ENCODE results near the gene ASB18.
"Not testable (repeated sequence)": the region's sequence is repeated elsewhere in the genome, so short reads cannot be mapped to it uniquely, and the experiment has no call there.

The ASB18 gene

DNA sequence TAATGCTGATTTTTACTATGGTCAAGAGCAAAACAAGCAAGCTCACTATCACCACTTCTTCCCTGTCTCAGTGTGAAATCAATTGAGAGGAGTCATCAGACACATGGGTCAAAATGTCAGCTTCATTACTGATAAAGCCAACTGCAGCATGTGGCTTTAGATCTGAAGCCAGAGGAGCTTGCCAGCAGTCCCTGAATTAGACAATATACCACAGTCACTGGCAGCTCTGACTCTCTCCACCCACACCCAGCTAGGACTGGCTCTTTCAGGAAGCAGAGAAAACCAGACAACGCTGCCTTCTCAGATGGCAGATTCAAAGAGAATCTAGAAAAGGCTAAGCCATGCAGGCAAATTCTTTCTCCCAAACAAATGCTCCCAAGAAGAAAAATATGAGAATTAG lies 20.0 kb upstream of the ASB18 start:
- DNase-seq = no peak

DNA sequence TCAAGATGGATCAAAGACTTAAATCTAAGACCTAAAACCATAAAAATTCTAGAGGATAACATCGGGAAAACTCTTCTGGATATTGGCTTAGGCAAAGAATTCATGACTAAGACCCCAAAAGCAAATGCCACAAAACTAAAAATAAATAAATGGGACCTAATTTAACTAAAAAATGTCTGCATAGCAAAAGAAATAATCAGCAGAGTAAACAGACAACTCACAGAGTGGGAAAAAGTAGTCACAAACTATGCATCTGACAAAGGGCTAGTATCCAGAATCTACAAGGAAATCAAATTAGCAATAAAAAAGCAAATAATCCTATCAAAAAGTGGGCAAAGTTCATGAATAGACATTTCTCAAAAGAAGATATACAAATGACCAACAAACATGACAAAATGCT lies 18.2 kb upstream of the ASB18 start:
- no peak for DNase-seq

DNA sequence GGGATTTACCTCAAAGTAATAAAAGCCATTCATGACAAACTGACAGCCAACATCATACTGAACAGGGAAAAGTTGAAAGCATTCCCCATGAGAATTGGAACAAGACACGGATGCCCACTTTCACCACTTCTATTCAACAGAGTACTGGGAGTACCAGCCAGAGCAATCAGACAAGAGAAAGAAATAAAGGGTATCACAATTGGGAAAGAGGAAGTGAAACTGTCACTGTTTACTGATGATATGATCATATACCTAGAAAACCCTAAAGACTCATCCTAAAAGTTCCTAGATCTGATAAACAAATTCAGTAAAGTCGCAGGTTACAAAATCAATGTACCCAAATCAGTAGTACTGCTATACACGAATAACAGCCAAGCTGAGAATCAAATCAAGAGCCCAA lies 17.2 kb upstream of the ASB18 start:
- DNase-seq = no peak

DNA sequence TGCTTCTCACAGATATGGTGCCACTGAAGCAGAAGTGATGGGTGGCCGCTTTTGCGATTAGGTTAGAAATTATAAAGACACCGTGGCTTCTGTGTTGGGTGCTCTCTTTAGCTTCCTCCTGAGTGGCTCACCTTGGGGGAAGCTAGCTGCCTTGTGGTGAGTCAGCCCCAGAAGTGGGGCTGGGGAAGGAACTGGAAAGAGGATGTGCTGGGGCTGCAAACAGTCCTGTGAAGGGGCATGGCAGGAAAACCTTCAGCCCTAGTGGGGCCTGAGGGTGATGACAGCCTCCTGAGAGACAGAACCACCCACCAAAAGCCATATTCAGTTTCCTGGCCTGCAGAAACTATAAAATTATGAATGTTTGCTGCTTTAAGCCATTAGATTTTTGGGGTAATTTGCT lies 8.9 kb upstream of the ASB18 start:
- DNase-seq = no peak

DNA sequence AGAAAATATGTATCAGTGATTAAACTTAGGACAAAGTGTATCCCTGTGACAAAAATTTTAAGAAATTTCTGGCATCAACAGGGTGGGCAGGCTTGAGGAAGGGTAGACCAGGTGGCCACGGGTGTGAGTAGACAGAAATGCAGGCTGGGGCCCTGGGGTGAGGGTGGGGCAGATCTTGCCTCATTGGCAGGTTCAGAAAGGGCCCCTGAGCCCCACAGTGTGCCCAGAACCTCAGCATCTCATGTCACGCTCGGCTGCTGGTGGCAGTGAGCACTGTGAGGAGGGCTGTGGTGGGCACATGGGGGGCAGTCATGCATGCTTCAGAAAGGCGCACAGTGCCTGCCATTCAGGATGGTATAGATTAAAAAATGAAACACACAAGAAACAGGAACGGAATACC lies 7.6 kb upstream of the ASB18 start:
- no peak for DNase-seq

DNA sequence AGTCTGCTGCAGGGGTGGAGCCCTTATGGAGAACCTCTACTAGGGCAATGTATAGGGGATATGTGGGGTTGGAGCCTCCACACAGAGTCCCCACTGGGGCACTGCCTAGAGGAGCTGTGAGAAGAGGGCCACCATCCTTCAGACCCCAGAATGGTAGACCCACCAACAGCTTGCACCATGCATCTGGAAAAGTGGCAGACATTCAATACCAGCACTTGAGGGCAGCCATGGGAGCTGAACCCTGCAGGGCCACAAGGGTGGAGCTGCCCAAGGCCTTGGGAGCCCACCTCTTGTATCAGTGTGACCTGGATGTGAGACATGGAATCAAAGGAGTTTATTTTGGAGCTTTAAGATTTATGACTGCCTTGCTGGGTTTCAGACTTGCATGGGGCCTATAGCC lies 5.7 kb upstream of the ASB18 start:
- DNase-seq = not testable (repeated sequence)

DNA sequence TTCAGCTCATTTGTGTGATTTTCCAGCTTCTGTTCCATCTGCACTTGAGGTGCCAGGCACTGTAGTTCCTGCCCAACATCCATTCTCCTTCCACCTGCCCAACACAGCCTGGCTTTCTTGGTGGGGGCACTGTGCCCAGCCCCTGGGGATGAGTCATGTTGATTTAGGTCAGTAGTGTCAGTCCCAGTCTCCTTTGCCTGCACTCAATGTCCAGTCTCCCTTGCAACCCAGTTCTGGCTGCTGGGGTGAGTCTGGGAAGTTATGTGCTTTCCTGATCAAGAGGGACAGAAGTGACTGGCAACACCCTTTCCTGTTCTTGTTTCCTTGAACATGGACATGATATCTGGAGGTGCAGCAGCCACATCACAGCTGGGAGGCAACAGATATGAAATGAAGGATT lies 1.5 kb upstream of the ASB18 start:
- no peak for DNase-seq

DNA sequence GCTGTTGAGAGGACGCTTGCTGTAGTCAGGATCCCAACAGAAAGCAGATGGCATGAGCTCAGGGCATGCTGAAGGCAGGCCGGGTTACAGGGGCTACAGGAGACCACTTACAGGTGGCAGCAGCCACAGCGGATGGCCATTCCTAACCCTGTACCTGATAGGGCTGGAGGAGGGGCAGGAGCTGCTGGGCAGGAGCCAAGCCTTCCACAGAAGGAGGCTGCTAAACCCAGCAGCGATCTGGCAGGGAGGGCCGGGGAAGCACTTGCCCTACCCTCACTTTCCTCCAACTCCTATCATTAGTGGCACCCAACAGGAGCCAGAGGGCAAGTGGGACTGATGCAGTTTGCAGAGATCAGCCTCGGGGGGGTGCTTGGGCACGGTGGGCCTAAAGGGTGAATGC lies 2.0 kb downstream of the ASB18 start:
- DNase-seq = no peak

DNA sequence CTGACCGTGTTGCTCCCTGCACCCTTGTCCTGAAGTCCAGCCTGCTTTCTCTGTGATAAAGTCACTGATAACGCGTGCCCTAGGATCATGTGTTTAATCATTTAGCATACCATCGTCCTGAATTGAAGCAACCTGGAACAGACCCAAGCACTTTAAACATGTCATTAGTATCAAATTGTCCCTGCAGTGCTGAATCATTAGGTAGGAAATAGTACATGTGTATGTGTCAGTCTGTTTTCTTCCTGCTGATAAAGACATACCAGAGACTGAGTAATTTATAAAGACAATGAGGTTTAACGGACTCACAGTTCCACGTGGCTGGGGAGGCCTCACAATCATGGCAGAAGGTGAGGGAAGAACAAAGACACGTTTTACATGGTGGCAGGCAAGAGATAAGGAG lies 2.8 kb downstream of the ASB18 start:
- no peak for DNase-seq

DNA sequence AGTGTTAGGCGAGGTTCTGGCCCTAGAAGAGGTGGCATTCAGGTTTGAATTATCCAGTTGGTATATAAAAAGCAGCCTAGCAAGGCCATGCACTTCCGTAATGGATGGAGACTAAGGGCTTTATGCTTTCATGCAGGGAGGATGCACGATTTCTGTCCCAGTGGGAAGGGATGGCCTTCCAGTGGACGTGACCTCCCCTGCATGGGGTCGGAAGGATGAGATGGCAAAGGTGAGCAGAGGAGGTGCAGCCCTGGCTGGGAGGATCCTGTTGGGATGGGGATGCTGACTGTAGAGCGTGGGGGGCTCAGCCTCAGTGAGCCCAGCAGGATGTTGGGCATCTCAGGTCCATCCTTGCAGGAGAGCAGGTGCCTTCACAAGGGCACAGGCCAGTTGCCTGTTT lies 4.8 kb downstream of the ASB18 start:
- DNase-seq = no peak

DNA sequence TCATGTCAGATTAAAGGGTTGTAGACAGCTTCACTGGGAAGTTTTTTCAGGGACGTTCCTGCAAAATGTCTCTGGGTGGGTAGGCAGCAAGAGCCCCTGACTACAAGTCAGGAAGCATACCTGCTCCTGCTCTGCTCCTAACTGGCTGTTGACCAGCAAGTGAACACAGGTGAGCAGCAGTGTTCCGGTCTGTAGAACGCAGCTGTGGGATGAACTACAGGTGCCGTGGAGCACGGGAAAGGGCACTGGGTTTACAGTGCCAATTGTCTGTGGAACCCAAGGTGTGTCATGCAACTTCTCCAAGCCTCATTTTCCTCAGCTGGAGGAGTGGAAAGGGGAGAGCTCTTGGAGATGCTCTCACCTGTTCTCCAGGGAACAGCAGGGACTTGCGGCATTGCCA lies 6.6 kb downstream of the ASB18 start:
- DNase-seq = no peak

DNA sequence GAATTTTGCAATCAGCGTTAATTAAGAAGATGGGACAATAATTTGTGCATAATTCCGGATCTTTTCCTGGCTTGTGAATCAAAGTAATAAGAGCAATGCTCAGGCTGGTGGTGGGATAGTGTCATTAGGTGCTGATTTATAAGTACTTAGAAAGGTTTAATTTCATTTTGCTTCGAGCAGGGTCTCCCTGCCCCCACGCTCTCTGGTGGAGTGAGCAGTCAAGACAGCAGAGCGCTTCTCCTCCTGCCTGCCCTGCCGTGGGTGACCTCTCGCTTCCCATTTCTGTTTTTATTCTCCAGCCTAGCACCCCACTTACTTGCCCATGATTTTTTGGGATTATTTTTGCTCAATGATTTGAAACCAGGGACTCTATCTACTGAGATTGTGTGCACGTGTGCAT lies 7.1 kb downstream of the ASB18 start:
- no peak for DNase-seq

DNA sequence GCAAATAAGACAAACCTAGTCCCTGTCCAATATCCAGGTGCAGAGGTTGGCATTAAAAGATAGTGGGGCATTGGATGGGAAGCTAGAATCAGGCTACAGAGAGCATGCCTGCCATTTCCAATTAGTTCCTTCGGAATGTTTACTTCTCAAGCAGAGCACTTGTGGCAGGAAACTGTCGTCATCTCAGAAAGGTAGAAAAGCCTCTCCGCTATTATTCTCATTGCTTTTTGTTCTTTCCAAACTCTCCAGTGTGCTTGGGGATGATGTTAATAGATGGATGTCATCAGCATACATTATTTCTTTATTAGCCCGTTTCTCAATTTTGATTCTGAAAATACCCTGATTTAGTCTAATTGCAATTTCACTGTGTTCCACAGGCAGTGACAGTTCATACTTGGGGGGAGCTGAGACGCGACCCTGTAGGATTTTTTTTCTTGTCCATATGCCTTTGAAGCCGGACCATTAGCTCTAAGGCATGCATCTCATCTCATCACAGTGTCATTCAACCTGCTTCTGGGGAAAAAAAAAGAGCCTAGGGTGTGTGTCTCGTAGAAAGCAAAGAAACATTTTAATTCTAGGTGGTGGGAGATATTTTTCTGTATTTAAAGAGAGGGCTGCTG lies 7.7 kb downstream of the ASB18 start:
- no peak for DNase-seq

DNA sequence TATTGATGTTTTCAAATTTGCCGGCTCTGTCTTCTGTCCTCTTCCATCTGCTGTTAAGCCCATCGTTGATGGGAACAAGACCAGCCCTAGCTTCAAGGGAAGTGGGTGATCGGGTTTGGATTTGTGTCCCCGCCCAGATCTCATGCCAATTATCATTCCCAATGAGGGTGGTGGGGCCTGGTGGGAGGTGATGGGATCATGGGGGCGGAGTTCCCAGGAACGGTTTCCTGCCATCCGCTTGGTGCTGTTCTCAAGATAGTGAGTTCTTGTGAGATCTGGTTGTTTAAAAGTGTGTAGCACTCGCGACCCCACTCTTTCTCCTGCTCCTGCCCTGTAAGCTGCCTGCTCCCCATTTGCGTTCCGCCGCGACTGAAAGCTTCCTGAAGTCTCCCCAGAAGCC lies 9.5 kb downstream of the ASB18 start:
- DNase-seq = no peak

DNA sequence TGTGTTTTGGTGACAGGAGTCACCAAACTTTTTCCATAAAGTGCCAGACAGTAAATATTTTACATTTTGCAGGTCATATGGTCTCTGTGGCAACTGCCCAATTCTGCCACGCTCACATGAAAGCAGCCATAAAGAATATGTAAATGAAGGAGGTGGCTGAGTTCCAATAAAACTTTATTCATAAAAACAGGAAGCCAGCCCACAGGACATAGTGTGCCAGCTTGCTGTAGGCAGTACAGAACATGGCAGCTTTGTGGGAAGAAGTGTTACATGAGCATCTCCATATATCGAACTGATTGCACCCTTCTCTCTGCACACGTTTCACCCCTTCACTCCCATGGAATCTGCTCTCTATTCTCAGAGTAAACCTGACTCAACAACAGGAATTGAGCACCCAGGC lies 10.2 kb downstream of the ASB18 start:
- DNase-seq = no peak

DNA sequence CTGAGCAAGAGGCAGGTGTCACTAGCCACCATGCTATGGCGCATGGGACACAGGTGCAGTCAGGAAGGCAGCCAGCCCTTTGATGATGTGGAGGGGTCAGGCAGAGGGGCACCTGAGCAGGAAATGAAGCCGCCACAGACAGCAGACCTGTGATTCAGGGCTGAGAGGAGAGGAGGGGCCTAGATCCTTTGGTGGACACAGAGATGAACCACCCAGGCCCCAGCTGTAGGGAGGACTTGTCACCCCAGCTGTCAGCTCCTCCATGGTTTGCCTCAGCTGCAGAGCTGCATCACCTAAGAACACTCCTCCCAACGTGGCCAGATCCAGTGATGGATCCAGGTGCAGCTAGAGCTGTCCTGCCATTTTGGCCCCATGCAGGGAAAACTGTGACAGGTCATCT lies 11.6 kb downstream of the ASB18 start:
- no peak for DNase-seq

DNA sequence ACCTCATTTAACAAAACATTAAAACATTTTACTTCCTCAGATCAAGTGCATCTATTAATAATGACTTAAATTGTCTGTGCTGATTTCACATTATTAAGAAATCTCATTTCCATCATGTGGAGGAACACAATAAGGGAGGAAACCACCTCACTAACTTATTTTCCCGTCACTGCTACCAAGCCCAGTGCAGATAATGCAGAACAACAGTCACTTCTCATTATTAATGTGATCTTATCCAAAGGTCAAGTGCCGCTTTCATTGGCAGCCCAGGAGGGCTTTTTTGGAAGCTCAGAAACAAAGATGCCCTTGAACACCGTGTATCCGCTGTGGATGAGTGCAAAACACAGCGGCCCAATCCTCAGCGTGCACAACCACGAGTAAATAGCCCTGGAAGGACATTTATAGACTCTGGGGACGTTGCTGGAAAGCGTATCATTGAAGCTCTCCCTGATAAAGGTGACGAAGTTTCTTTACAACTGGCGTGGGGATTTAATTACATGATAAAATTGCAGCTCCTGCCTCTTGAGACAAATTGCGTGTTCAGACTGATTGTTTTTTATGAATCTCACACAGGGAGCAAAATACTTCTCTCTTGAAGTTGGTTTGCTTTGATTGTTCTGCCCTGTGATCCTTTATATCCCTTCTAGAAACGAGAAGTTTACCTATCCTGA lies 13.2 kb downstream of the ASB18 start:
- DNase-seq = no peak

DNA sequence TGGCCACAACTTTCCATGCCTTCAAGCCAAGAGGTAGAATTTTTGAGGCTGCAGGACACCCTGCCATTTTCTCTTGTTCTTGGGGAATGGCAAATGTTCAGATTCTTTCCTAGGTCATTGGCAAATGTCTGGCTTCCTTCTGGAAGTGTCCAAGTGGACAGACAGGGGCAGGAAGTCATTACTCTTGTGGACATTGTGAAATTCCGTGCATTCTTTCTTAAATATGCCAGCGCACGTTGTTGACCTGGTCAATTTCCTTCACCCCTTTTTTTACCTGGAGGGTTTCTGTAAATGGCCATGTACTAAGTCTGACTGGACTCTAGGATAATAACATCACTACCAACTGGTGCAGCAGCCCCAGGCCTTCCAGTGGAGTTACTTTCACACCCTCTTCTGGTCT lies 13.9 kb downstream of the ASB18 start:
- no peak for DNase-seq

DNA sequence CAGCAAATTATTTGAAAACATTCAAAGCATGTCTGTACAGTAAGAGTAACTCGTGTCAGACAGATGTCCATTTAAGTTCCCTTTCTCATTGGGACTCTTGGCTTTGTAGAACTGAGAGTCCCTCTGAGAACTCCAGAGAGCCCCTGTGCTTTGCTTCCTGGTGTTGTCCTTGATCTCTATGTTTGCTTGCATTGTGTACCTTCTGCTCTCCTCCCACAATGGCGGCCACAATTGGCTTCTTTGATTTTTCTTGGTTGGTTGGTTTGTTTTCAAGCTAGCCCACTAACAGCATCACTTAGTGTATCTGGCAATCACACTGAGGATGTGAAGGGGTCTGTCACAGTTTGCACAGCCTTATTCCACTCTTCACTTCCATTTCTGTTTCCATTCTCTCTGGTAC lies 15.1 kb downstream of the ASB18 start:
- DNase-seq = no peak

DNA sequence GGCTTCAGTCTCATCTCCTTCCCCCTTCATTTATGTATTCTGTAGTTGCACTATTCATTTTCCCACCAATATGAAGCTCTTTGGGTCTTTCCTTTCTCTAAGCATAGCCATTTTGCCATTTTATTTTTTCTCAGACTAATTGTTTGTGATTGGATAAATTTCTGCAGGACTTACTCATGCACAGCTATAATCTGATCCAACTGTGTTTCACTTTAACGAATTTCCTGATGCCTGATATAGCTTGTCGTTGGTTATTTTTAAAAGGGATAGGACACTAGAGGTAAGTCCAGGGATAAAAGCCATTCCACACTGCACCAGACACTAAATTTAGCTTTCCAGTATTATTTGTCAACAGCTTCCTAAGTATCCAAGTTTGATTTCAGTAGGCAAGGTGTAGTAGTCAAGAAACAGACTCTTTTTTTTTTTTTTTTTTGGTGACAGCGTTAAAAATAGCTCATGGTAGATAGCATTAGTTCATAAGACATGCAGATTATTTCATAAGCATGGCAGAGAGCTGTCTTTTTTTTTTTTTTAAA lies 17.4 kb downstream of the ASB18 start:
- DNase-seq = no peak

DNA sequence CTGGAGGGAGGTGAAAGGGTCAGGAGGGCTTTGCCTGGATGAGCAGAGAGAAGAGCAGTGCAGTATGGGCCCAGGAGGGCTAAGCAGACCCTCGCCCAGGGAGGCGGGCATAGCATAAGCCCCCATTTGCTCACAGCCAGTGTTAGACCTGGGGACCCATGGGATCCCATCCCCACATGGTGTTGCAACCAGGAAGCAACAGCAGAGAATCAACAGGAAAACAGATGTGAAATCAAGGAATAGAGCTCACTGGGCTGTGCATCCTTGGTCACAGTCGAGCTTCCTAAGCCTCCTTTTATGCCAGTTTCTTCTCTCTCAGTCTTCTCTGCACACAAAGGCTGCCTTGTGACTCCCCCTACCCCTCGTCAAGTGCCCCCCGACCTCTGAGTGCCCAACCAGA lies 19.9 kb downstream of the ASB18 start:
- DNase-seq = no peak

DNA sequence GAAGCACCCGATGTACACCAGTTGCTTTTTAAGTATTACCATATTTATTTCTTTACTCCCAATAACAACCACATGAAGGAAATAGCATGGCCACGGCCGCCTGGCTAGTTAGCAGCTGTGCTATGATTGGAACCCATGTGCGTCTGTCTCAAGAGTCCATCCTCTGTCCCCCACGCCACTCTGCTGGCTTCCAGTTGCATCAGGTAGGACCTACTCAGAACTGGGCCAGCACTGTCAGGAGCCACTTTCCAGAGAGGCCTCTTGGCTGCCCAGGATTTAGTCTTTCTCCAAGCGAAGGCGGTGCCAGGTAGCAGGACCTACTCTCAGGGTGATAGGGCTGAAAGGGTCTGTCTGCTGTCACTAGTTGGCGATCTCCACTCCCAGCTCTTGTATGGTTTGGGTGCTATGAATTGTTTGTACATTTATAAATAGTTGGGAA lies 22.1 kb downstream of the ASB18 start:
- no peak for DNase-seq

DNA sequence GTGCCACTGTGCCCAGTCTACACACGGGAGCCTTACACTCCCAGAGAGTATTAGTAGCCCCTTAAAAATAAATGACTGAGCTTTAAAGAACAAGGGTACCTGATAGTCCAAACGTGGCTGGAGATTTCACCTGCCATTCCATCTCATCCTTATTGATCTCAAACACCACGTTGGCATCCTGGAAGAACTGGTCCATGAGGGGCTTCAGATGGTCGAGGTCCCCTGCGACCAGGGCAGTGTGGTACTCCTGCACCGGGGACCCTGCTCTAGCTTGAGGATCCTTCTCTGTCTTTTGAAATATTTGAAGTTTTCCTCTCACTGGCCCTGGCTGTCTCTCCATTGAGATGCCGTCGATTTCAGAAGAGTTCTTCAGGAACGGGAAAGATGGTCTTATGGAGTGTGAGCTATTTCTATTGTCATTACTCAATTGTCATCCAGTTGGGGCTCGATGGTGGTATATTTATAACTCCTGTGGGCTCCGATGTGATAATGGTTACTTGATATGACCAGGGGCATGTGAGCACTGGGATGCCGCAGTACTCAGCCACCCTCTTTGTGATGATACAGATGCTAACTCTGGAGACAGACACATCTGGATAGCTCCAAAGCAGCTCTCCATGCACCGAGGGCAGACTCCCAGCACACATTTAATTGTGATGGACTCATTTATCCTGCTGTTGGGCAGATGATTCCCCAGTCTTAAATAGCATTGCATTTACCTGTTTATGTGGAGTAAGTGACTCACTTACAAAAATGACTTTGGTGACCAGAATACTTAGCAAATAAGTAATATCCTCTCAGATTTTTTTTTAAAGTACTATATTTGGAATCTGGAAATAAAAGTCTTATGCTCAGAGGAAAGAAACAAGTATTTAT lies 22.8 kb downstream of the ASB18 start:
- DNase-seq = no peak
